Esophagus muscularis mucosa (tissue), 3 donors: Measurements from ENCODE around the gene RICTOR.

ENCODE experiments used
- CTCF ChIP-seq, 3 experiments: fragments of 200-600 bp in 2 of 3; fragments of 450-650 bp in 1 of 3; sonication (generic) in 2 of 3; IDR thresholded peaks; one replicate each; pipeline ENCODE4 v1.5.1; 2017 to 2019; ENCODE audit warnings: antibody characterized with exemption in 3 of 3, mild to moderate bottlenecking in 2 of 3, moderate library complexity in 1 of 3
- POLR2A ChIP-seq: fragments of 450-650 bp; IDR thresholded peaks from one replicate; pipeline ENCODE4 v1.6.1; 2017; ENCODE audit warnings: antibody characterized with exemption, moderate library complexity, mild to moderate bottlenecking, low read depth
- POLR2AphosphoS5 ChIP-seq, 2 donors: sonication (generic); formaldehyde crosslinking; IDR thresholded peaks; one replicate each; pipeline ENCODE4 v1.6.1; 2017; ENCODE audit warnings: antibody characterized with exemption in 2 of 2

GRCh38 chr5:39057734-39058133, 16.5 kb downstream of the RICTOR start:
- TF ChIP-seq POLR2A (no peak), CTCF (IDR thresholded peaks at IDR 0.05) (no peak), POLR2AphosphoS5 (IDR thresholded peaks at IDR 0.05) (no peak)
